LoVo (cell line): ENCODE measurements around the gene UBXN10.
"Not testable (repeated sequence)": the region's sequence is repeated elsewhere in the genome, so short reads cannot be mapped to it uniquely, and the experiment has no call there.

Experiments
- DNase-seq: peaks from one replicate; pipeline ENCODE4 v3.0.0-alpha.2; 2016; ENCODE audit warnings: low spot score

The UBXN10 gene

GRCh38 chr1:20200966-20201365, 15.1 kb downstream of the UBXN10 start:
- DNase-seq, result no peak

GRCh38 chr1:20202166-20202565, 16.3 kb downstream of the UBXN10 start:
- DNase-seq, result no peak

- DNase-seq, result no peak
These were observed 21.6 kb downstream of the UBXN10 start for GRCh38 chr1:20207546-20207945.

- no peak for DNase-seq
These were observed 23.6 kb downstream of the UBXN10 start for GRCh38 chr1:20209471-20209870.

- peak; percentile 44 for DNase-seq
These were observed 25.0 kb downstream of the UBXN10 start for GRCh38 chr1:20210736-20211460.

- peak; percentile 87 for DNase-seq
These were observed 25.6 kb downstream of the UBXN10 start for GRCh38 chr1:20211511-20211931.

- DNase-seq, result no peak
These were observed 26.3 kb downstream of the UBXN10 start for GRCh38 chr1:20212085-20212684.

- DNase-seq, result peak; percentile 83
These were observed 26.9 kb downstream of the UBXN10 start for GRCh38 chr1:20212685-20213331.

GRCh38 chr1:20215716-20216115, 29.8 kb downstream of the UBXN10 start:
- no peak for DNase-seq

GRCh38 chr1:20216574-20216973, 30.7 kb downstream of the UBXN10 start:
- DNase-seq, result no peak

GRCh38 chr1:20219053-20219452, 33.2 kb downstream of the UBXN10 start:
- DNase-seq, result not testable (repeated sequence)

- DNase-seq, result no peak
These were observed 34.1 kb downstream of the UBXN10 start for GRCh38 chr1:20220036-20220435.

GRCh38 chr1:20223106-20223505, 37.2 kb downstream of the UBXN10 start:
- DNase-seq, result no peak

GRCh38 chr1:20223551-20224419, 37.9 kb downstream of the UBXN10 start:
- DNase-seq, result no peak

- no peak for DNase-seq
These were observed 38.6 kb downstream of the UBXN10 start for GRCh38 chr1:20224546-20224945.

GRCh38 chr1:20227704-20228103, 41.8 kb downstream of the UBXN10 start:
- no peak for DNase-seq

GRCh38 chr1:20228314-20228825, 42.5 kb downstream of the UBXN10 start:
- no peak for DNase-seq

GRCh38 chr1:20229171-20229570, 43.3 kb downstream of the UBXN10 start:
- DNase-seq, result no peak

- peak; percentile 54 for DNase-seq
These were observed 46.7 kb downstream of the UBXN10 start for GRCh38 chr1:20232564-20232963.

- no peak for DNase-seq
These were observed 47.5 kb downstream of the UBXN10 start for GRCh38 chr1:20233394-20233793.

- no peak for DNase-seq
These were observed 48.0 kb downstream of the UBXN10 start for GRCh38 chr1:20233866-20234265.
